IPS-20b (cell line): ENCODE measurements around the gene IL19.

Source experiments
- H3K27ac ChIP-seq: one replicate; pipeline ENCODE4 v1.5.1; 2013; ENCODE audit warnings: low read length
- H3K27me3 ChIP-seq: 2 replicates; pipeline ENCODE4 v1.6.1; 2013; ENCODE audit warnings: mild to moderate bottlenecking, low read length, inconsistent platforms; ENCODE audit not compliant: insufficient read depth
- H3K36me3 ChIP-seq: 2 replicates; pipeline ENCODE4 v1.6.1; 2013; ENCODE audit warnings: low read depth, mild to moderate bottlenecking, inconsistent platforms, low read length, moderate library complexity; ENCODE audit not compliant: insufficient read depth
- H3K4me1 ChIP-seq: 2 replicates; pipeline ENCODE4 v1.6.1; 2013; ENCODE audit warnings: mild to moderate bottlenecking, control low read depth, inconsistent platforms, low read length, moderate library complexity; ENCODE audit not compliant: insufficient read depth
- H3K4me3 ChIP-seq: 2 replicates; pipeline ENCODE4 v1.5.1; 2013; ENCODE audit warnings: mild to moderate bottlenecking, low read length, inconsistent platforms
- H3K9ac ChIP-seq: 2 replicates; pipeline ENCODE4 v1.6.1; 2013; ENCODE audit warnings: low read depth, mild to moderate bottlenecking, inconsistent platforms, low read length, moderate library complexity
- H3K9me3 ChIP-seq: 2 replicates; pipeline ENCODE4 v1.6.1; 2013; ENCODE audit warnings: mild to moderate bottlenecking, low read depth, low read length, inconsistent platforms; ENCODE audit not compliant: insufficient read depth

Gene IL19

GRCh38 chr1:206770531-206771337 lies at the start of gene IL19:
IL19 (plus strand) TSS chr1:206770773; CDS start chr1:206836663, 65,890 bp downstream.
- Histone ChIP-seq H3K4me1 (peaks cover 6% of the 10 kb centered on the region; the same call in 1 of the 2 replicates), H3K27me3 (no peaks in the 10 kb centered on the region; the same call in 1 of the 2 replicates), H3K9ac (no peak within 1 kb of the TSS), H3K27ac (no peak within 1 kb of the TSS), H3K9me3 (no peaks in the 10 kb centered on the region), H3K36me3 (no peaks in the 10 kb centered on the region), H3K4me3 (no peak within 1 kb of the TSS)

GRCh38 chr1:206721454-206721853 lies 49.1 kb upstream of the IL19 start:
- Histone ChIP-seq H3K36me3 (no peaks in the 10 kb centered on the region), H3K9ac (no peak overlapping the region), H3K27ac (no peak overlapping the region), H3K27me3 (no peaks in the 10 kb centered on the region), H3K9me3 (no peaks in the 10 kb centered on the region), H3K4me1 (peaks cover 16% of the 10 kb centered on the region), H3K4me3 (no peak overlapping the region)

- no peak overlapping the region for H3K4me3 ChIP-seq
- H3K36me3 ChIP-seq: no peaks in the 10 kb centered on the region
- peaks cover 16% of the 10 kb centered on the region for H3K4me1 ChIP-seq
- no peaks in the 10 kb centered on the region for H3K9me3 ChIP-seq
- no peak overlapping the region for H3K27ac ChIP-seq
- no peaks in the 10 kb centered on the region for H3K27me3 ChIP-seq
- H3K9ac ChIP-seq: no peak overlapping the region
Measured at GRCh38 chr1:206722751-206723461, 47.7 kb upstream of the IL19 start.

- H3K4me1 ChIP-seq: peaks cover 16% of the 10 kb centered on the region
- H3K27ac ChIP-seq: no peak overlapping the region
- H3K27me3 ChIP-seq: no peaks in the 10 kb centered on the region
- H3K9me3 ChIP-seq: no peaks in the 10 kb centered on the region
- H3K4me3 ChIP-seq: no peak overlapping the region
- H3K9ac ChIP-seq: no peak overlapping the region
- H3K36me3 ChIP-seq: no peaks in the 10 kb centered on the region
Measured at GRCh38 chr1:206723462-206723804, 47.1 kb upstream of the IL19 start.

- H3K4me3 ChIP-seq: no peak overlapping the region
- no peaks in the 10 kb centered on the region for H3K9me3 ChIP-seq
- no peaks in the 10 kb centered on the region for H3K27me3 ChIP-seq
- H3K9ac ChIP-seq: no peak overlapping the region
- no peak overlapping the region for H3K27ac ChIP-seq
- H3K36me3 ChIP-seq: no peaks in the 10 kb centered on the region
- H3K4me1 ChIP-seq: peaks cover 16% of the 10 kb centered on the region
Measured at GRCh38 chr1:206723805-206724472, 46.6 kb upstream of the IL19 start.

- peaks cover 12% of the 10 kb centered on the region for H3K36me3 ChIP-seq
- no peak overlapping the region for H3K4me3 ChIP-seq
- H3K27me3 ChIP-seq: no peaks in the 10 kb centered on the region
- no peak overlapping the region for H3K9ac ChIP-seq
- peaks cover 16% of the 10 kb centered on the region for H3K4me1 ChIP-seq
- no peaks in the 10 kb centered on the region for H3K9me3 ChIP-seq
- no peak overlapping the region for H3K27ac ChIP-seq
Measured at GRCh38 chr1:206725109-206725963, 45.2 kb upstream of the IL19 start.

- no peak overlapping the region for H3K9ac ChIP-seq
- H3K27ac ChIP-seq: no peak overlapping the region
- no peaks in the 10 kb centered on the region for H3K9me3 ChIP-seq
- peaks cover 12% of the 10 kb centered on the region for H3K4me1 ChIP-seq
- H3K36me3 ChIP-seq: peaks cover 37% of the 10 kb centered on the region
- H3K4me3 ChIP-seq: no peak overlapping the region
- no peaks in the 10 kb centered on the region for H3K27me3 ChIP-seq
Measured at GRCh38 chr1:206727981-206728696, 42.4 kb upstream of the IL19 start.

GRCh38 chr1:206728697-206728987 lies 41.9 kb upstream of the IL19 start:
- peaks cover 7% of the 10 kb centered on the region; the same call in 1 of the 2 replicates for H3K4me1 ChIP-seq
- no peaks in the 10 kb centered on the region for H3K9me3 ChIP-seq
- no peaks in the 10 kb centered on the region for H3K27me3 ChIP-seq
- no peak overlapping the region for H3K4me3 ChIP-seq
- no peak overlapping the region for H3K27ac ChIP-seq
- peaks cover 37% of the 10 kb centered on the region for H3K36me3 ChIP-seq
- no peak overlapping the region for H3K9ac ChIP-seq

- Histone ChIP-seq H3K27ac (no peak overlapping the region), H3K9ac (no peak overlapping the region), H3K27me3 (no peaks in the 10 kb centered on the region), H3K4me1 (peaks cover 3% of the 10 kb centered on the region; the same call in 1 of the 2 replicates), H3K9me3 (no peaks in the 10 kb centered on the region), H3K4me3 (no peak overlapping the region), H3K36me3 (peaks cover 37% of the 10 kb centered on the region)
Measured at GRCh38 chr1:206729050-206729449, 41.5 kb upstream of the IL19 start.

GRCh38 chr1:206729507-206729906 lies 41.1 kb upstream of the IL19 start:
- Histone ChIP-seq H3K4me1 (no peaks in the 10 kb centered on the region), H3K27me3 (no peaks in the 10 kb centered on the region), H3K27ac (no peak overlapping the region), H3K9ac (no peak overlapping the region), H3K9me3 (no peaks in the 10 kb centered on the region), H3K4me3 (no peak overlapping the region), H3K36me3 (peaks cover 37% of the 10 kb centered on the region)

GRCh38 chr1:206732508-206732907 lies 38.1 kb upstream of the IL19 start:
- H3K9me3 ChIP-seq: no peaks in the 10 kb centered on the region
- no peak overlapping the region for H3K27ac ChIP-seq
- H3K27me3 ChIP-seq: no peaks in the 10 kb centered on the region
- peaks cover 37% of the 10 kb centered on the region for H3K36me3 ChIP-seq
- H3K4me3 ChIP-seq: no peak overlapping the region
- no peaks in the 10 kb centered on the region for H3K4me1 ChIP-seq
- no peak overlapping the region for H3K9ac ChIP-seq
